ENCODE measurements around the gene NAV2.

Gene NAV2

DNA sequence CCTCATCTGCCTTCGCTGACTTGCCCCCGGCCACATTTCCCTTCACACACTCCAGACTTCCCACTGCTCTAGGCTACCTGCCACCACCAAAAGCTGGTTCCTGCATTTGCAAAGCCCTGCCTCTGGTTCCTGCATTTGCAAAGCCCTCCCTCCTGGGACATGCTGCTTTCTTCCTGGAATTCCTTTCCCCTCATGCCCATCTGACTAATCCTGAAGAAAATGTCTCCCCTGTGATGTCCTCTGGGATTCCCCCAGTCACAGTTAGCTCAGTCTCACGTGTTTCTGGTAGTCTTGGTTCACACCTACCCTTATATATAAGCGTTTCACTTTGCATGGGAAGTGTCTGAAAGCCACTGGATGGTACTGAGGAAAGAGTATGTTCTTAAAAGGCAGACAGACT lies 240.7 kb downstream of the NAV2 start:
- DNase-seq (ENCODE audit: extremely low spot score), result no peak
- TF ChIP-seq, protein P1, sequence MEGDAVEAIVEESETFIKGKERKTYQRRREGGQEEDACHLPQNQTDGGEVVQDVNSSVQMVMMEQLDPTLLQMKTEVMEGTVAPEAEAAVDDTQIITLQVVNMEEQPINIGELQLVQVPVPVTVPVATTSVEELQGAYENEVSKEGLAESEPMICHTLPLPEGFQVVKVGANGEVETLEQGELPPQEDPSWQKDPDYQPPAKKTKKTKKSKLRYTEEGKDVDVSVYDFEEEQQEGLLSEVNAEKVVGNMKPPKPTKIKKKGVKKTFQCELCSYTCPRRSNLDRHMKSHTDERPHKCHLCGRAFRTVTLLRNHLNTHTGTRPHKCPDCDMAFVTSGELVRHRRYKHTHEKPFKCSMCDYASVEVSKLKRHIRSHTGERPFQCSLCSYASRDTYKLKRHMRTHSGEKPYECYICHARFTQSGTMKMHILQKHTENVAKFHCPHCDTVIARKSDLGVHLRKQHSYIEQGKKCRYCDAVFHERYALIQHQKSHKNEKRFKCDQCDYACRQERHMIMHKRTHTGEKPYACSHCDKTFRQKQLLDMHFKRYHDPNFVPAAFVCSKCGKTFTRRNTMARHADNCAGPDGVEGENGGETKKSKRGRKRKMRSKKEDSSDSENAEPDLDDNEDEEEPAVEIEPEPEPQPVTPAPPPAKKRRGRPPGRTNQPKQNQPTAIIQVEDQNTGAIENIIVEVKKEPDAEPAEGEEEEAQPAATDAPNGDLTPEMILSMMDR (IDR thresholded peaks at IDR 0.05; ENCODE audit: control extremely low read depth, extremely low read depth, low read depth, missing control alignments), result no peak
- ChIA-PET CTCF (interaction anchor here (1.0 to 6.3 kb wide), 8 partner anchors 9 to 180 kb away, joined by 3 to 45 read pairs (median 4); no protein-coding TSS in a partner anchor), POLR2A (no interaction called here)

DNA sequence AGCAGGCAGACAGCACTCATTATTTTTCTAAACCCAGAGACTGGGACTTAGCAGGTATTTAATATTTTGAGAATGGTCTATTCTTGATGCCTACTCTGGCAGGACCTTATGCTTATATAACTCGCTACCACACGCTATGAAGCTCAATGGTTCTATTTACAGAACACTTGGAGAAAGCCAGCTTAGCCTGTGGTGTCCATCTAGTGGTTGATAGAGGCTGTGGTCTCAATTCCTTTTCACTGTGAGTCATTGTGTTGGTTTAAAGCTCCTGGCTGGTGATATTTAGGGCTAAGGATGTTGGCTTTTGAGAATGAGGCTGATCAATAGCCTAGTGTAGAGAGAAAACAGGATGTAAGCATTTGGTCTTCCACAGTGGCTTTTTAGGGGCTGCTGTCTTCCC lies 241.3 kb downstream of the NAV2 start:
- DNase-seq (ENCODE audit: extremely low spot score), result no peak
- ChIA-PET POLR2A (no interaction called here), CTCF (interaction anchor here (1.0 to 6.3 kb wide), 6 partner anchors 9 to 179 kb away, joined by 3 to 45 read pairs (median 4); no protein-coding TSS in a partner anchor)
- TF ChIP-seq, protein P1 (IDR thresholded peaks at IDR 0.05; ENCODE audit: control extremely low read depth, extremely low read depth, low read depth, missing control alignments), result no peak

DNA sequence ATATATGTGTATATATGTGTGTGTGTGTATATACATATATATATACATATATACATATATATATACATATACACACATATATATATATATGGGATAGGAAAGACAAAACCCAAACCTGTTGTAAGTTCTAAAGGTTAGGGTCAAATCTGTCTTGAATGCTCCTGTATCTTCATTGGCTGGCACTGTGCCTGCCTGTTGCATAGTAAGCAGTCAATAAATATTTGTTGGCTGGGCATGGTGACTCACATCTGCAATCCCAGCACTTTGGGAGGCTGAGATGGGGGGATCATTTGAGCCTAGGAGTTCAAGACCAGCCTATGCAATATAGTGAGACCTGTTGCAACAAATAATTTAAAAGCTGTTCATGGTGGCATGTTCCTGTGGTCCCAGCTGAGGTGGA lies 242.3 kb downstream of the NAV2 start:
- TF ChIP-seq, protein P1 (IDR thresholded peaks at IDR 0.05; ENCODE audit: control extremely low read depth, extremely low read depth, low read depth, missing control alignments), result no peak
- ChIA-PET CTCF (no interaction called here), POLR2A (no interaction called here)
- DNase-seq (ENCODE audit: extremely low spot score), result no peak

DNA sequence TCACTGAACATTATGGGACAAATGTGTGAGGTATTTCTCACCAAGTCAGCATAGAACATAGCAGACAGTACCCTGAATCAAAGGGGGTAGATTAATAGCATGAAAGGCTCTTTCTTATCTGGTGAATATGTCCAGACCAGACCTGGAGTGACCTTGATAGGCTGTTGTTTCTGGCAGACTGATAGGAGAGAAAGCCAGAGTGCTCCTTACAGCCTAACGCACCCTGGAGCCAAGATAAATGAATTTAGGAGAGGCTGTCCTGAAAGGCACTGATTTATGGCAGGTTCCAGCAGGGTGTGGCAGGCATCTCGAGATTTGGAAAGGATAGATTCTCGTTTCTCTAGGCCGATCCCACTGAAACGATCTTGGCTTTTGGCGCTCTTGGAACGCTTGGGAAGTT lies 243.0 kb downstream of the NAV2 start:
- ChIA-PET POLR2A (no interaction called here), CTCF (no interaction called here)
- TF ChIP-seq, protein P1 (IDR thresholded peaks at IDR 0.05; ENCODE audit: control extremely low read depth, extremely low read depth, low read depth, missing control alignments), result no peak
- no peak for DNase-seq (ENCODE audit: extremely low spot score)

DNA sequence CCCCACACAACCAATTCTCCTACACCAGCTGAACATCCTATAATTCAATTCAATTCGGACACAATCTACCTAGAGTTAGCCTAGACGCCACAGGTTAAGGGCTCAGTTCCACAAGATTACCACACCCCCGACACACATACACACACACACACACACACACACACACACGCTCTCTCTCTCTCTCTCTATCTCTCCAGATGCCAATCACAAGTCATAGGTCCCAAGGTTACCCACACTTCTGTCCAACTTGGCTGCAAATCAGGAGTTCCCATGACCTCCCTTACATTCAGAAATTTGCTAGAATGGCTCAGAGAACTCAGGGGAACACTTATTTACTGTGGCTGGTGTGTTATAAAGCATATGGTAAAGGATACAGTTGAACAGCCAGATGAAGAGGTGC lies 243.6 kb downstream of the NAV2 start:
- TF ChIP-seq, protein P1 (IDR thresholded peaks at IDR 0.05; ENCODE audit: control extremely low read depth, extremely low read depth, low read depth, missing control alignments), result no peak
- ChIA-PET CTCF (no interaction called here), POLR2A (no interaction called here)
- DNase-seq (ENCODE audit: extremely low spot score), result no peak

DNA sequence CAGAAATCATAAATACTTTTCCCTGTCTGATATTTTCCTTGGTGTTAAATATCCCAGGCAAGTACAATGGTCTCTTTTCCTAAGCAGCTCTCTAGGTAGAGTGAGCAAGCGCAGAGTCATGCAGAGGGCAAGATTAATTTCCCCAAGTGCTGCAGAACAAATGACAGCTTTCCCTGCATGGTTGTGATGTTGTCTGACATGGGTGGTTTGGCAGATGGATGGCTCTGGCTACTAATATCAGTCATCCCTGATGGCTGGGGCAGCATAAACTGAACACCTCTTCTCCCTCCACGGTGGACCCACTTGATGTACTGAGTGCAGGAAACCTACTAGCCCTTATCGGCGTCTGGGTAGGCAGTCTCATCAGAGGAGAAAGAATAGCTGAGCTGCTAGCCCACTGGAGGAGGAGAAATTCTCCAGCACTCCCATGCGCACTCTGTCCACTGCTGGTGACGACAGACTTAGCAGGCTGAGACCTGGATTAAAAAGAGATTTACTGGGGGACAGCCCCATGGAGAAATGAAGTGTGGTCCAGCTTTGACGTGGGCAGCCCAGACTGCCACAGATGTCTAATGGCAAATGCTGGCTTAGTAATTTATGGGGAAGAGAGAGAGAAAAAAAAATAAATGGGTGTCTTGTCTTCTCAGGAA lies 244.8 kb downstream of the NAV2 start:
- POLR2A ChIA-PET, result no interaction called here
- TF ChIP-seq, protein P1 (IDR thresholded peaks at IDR 0.05; ENCODE audit: control extremely low read depth, extremely low read depth, low read depth, missing control alignments), result no peak
- CTCF ChIA-PET, result interaction anchor here (0.8 to 1.6 kb wide), 4 partner anchors 10 to 397 kb away, joined by 3 read pairs; no protein-coding TSS in a partner anchor
- no peak for DNase-seq (ENCODE audit: extremely low spot score)

Measured in GM10248 (cell line).